AG04450 (cell line): ENCODE measurements around the gene ATP5F1D. TPM values are rescaled to one million over a fixed set of nuclear protein-coding genes. Genes with fewer than 3 reads are reported as not detected.

ENCODE experiments used
- CTCF ChIA-PET: fragments of 300-600, 350-600 bp; formaldehyde crosslinking; extraction: SDS; loops from one replicate; lab custom pipeline; 2022; ENCODE audit warnings: antibody characterized with exemption, inconsistent platforms; lab: Charles Lee
- POLR2A ChIA-PET: fragments of 350-600 bp; formaldehyde crosslinking; extraction: SDS; loops from one replicate; lab custom pipeline; 2021; ENCODE audit warnings: antibody characterized with exemption, inconsistent platforms; lab: Yijun Ruan, JAX
- DNase-seq: peaks from one replicate; pipeline ENCODE4 v3.0.0-alpha.2; 2011; ENCODE audit warnings: low read depth, low spot score
- H3K27ac ChIP-seq: one replicate; pipeline ENCODE4 v1.5.1; 2012; ENCODE audit warnings: low read depth, low read length, control low read depth
- H3K27me3 ChIP-seq: one replicate; pipeline ENCODE4 v1.6.0; 2012; ENCODE audit warnings: low read length; ENCODE audit not compliant: control insufficient read depth, insufficient read depth
- H3K4me3 ChIP-seq: 2 replicates; pipeline ENCODE4 v1.5.1; 2011; ENCODE audit warnings: mild to moderate bottlenecking, low read depth, low read length, control low read depth
- H3K9me3 ChIP-seq: 2 replicates; pipeline ENCODE4 v1.5.1; 2012; ENCODE audit warnings: low read length; ENCODE audit not compliant: control insufficient read depth, insufficient read depth
- polyA plus RNA-seq: library from polyadenylated mRNA; depleted of rRNA; stranded (reverse); fragments of >200 nt; gene quantifications from 2 replicates; pipeline ENCODE4 v1.2.3, GENCODE V29; 2011; rRNA removed
- TF ChIP-seq, protein P1 (sequence below): IDR thresholded peaks from 2 replicates; pipeline ENCODE4 v1.5.1; 2011; ENCODE audit warnings: low read depth, low read length, control low read depth, inconsistent platforms

ATP5F1D gene
- polyA plus RNA-seq, 1 experiment = 36.4 TPM

DNA sequence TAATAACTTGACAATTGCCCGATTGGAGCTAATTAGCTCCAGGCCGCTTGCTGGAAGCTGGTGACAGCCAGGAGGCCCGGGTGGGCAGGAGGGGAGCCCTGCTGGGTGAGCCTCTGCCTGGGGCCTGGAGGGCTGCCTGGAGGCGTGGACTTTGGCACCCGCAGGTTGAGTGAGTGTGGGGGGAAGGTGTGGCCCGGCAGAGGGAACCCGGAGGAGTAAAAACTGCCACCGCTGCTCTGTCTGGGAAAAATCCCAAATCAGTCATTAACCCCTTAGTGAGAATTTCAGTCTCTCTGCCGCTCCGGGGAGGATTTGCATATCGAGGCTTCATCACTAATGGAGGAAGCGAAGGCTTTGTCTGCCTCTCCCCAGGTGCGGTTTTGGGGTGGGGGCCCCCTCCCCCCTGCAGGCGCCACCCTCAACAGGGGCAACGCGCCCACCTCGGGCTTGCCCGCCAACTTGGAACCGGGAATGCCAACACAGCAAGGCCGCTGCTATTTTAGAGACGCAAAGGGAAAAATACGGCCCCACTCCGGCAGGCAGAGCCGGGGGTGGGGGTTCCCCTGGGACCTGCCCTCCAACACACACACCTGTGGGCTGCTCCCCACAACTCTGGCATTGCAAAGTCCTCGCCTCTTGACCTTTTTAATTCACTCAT is 50.3 kb downstream of the ATP5F1D start:
- TF ChIP-seq, protein P1, sequence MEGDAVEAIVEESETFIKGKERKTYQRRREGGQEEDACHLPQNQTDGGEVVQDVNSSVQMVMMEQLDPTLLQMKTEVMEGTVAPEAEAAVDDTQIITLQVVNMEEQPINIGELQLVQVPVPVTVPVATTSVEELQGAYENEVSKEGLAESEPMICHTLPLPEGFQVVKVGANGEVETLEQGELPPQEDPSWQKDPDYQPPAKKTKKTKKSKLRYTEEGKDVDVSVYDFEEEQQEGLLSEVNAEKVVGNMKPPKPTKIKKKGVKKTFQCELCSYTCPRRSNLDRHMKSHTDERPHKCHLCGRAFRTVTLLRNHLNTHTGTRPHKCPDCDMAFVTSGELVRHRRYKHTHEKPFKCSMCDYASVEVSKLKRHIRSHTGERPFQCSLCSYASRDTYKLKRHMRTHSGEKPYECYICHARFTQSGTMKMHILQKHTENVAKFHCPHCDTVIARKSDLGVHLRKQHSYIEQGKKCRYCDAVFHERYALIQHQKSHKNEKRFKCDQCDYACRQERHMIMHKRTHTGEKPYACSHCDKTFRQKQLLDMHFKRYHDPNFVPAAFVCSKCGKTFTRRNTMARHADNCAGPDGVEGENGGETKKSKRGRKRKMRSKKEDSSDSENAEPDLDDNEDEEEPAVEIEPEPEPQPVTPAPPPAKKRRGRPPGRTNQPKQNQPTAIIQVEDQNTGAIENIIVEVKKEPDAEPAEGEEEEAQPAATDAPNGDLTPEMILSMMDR = no peak
- DNase-seq = no peak
- Histone ChIP-seq H3K9me3 (no peaks in the 10 kb centered on the region; the same call in 1 of the 2 replicates), H3K27me3 (peaks cover 33% of the 10 kb centered on the region), H3K4me3 (no peak overlapping the region), H3K27ac (no peak overlapping the region)
- POLR2A ChIA-PET = interaction anchor here (0.7 to 1.4 kb wide), 3 partner anchors 19 to 91 kb away, joined by 3 to 5 read pairs (median 4); partner anchors contain the start of gene NDUFS7
- CTCF ChIA-PET = no interaction called here

GRCh38 chr19:1292419-1293151 is 51.0 kb downstream of the ATP5F1D start:
- no peak overlapping the region for H3K27ac ChIP-seq
- H3K9me3 ChIP-seq = no peaks in the 10 kb centered on the region; the same call in 1 of the 2 replicates
- CTCF ChIA-PET = no interaction called here
- POLR2A ChIA-PET = interaction anchor here (1.4 kb wide), 1 partner anchor 19 kb away, joined by 3 read pairs; no protein-coding TSS in a partner anchor
- no peak for DNase-seq
- peaks cover 26% of the 10 kb centered on the region for H3K27me3 ChIP-seq
- no peak overlapping the region for H3K4me3 ChIP-seq
- TF ChIP-seq, protein P1 = no peak

GRCh38 chr19:1293782-1294604 is 52.4 kb downstream of the ATP5F1D start:
- TF ChIP-seq, protein P1 = no peak
- no peak for DNase-seq
- Histone ChIP-seq H3K27ac (no peak overlapping the region), H3K9me3 (no peaks in the 10 kb centered on the region; the same call in 1 of the 2 replicates), H3K27me3 (peaks cover 22% of the 10 kb centered on the region), H3K4me3 (no peak overlapping the region)
- CTCF ChIA-PET = interaction anchor here (0.7 kb wide), 1 partner anchor 49 kb away, joined by 9 read pairs; no protein-coding TSS in a partner anchor
- POLR2A ChIA-PET = no interaction called here

Other genes starting within 250 kb of the ATP5F1D start
- 0.24 and 0.38 TPM in 2 replicates for gene GRIN3B, start 241.3 kb upstream of the ATP5F1D start, polyA plus RNA-seq
- 55.8 and 74.0 TPM in 2 replicates for gene TMEM259, start 220.6 kb upstream of the ATP5F1D start, polyA plus RNA-seq
- gene RNU6-2, start 220.2 kb upstream of the ATP5F1D start, polyA plus RNA-seq = not detected in 2 replicates
- gene CNN2, start 215.1 kb upstream of the ATP5F1D start, polyA plus RNA-seq = 302 and 362 TPM in 2 replicates
- gene ABCA7, start 201.6 kb upstream of the ATP5F1D start, polyA plus RNA-seq = 1.5 and 1.6 TPM in 2 replicates
- gene ARHGAP45, start 174.6 kb upstream of the ATP5F1D start, polyA plus RNA-seq = 0.36 and 0.60 TPM in 2 replicates
- 140 and 172 TPM in 2 replicates for gene POLR2E, start 146.4 kb upstream of the ATP5F1D start, polyA plus RNA-seq
- gene GPX4, start 137.8 kb upstream of the ATP5F1D start, polyA plus RNA-seq = 627 and 865 TPM in 2 replicates
- gene SBNO2, start 67.5 kb upstream of the ATP5F1D start, polyA plus RNA-seq = 9.9 and 14.2 TPM in 2 replicates
- gene STK11, start 36.0 kb upstream of the ATP5F1D start, polyA plus RNA-seq = 24.6 and 26.6 TPM in 2 replicates
- 1.1 and 1.6 TPM in 2 replicates for gene CBARP, start 3.7 kb upstream of the ATP5F1D start, polyA plus RNA-seq
- gene MIDN, start 6.8 kb downstream of the ATP5F1D start, polyA plus RNA-seq = 6.6 and 10.6 TPM in 2 replicates
- 269 and 274 TPM in 2 replicates for gene CIRBP, start 27.6 kb downstream of the ATP5F1D start, polyA plus RNA-seq
- 16.6 and 29.1 TPM in 2 replicates for gene FAM174C, start 33.8 kb downstream of the ATP5F1D start, polyA plus RNA-seq
- not detected in 2 replicates for gene EFNA2, start 44.1 kb downstream of the ATP5F1D start, polyA plus RNA-seq
- gene NDUFS7, start 142.2 kb downstream of the ATP5F1D start, polyA plus RNA-seq = 26.1 and 45.5 TPM in 2 replicates
- 26.9 and 39.8 TPM in 2 replicates for gene GAMT, start 159.8 kb downstream of the ATP5F1D start, polyA plus RNA-seq
- 45.8 and 52.8 TPM in 2 replicates for gene DAZAP1, start 165.8 kb downstream of the ATP5F1D start, polyA plus RNA-seq
- gene RPS15, start 196.6 kb downstream of the ATP5F1D start, polyA plus RNA-seq = 596 and 980 TPM in 2 replicates
- 0.09 and 0.17 TPM in 2 replicates for gene APC2, start 208.4 kb downstream of the ATP5F1D start, polyA plus RNA-seq
- 14.5 and 17.5 TPM in 2 replicates for gene C19orf25, start 237.5 kb downstream of the ATP5F1D start, polyA plus RNA-seq
- 0.40 TPM in 2 replicates for gene PCSK4, start 248.6 kb downstream of the ATP5F1D start, polyA plus RNA-seq
- gene REEP6, start 249.4 kb downstream of the ATP5F1D start, polyA plus RNA-seq = 0.84 and 1.1 TPM in 2 replicates